CD14-positive monocyte (primary cell): ENCODE data around the gene FAM193A. TPM values are rescaled to one million over a fixed set of nuclear protein-coding genes. Genes with fewer than 3 reads are reported as not detected.
"Not testable (repeated sequence)": the region's sequence is repeated elsewhere in the genome, so short reads cannot be mapped to it uniquely, and the experiment has no call there.

Source experiments
- DNase-seq, 3 donors: peaks; one replicate each; pipeline ENCODE4 v3.0.0-alpha.2; 2011 to 2022
- H2AFZ ChIP-seq: 2 replicates; pipeline ENCODE4 v1.6.0; 2012; ENCODE audit warnings: mild to moderate bottlenecking, low read depth, low read length, inconsistent platforms; ENCODE audit not compliant: insufficient read depth, poor library complexity, severe bottlenecking
- H3K27ac ChIP-seq, 2 donors: 1 replicate in 1 of 2; 2 replicates in 1 of 2; pipeline ENCODE4 v1.5.1; 2012 to 2013; ENCODE audit warnings: low read length in 2 of 2, control low read depth in 1 of 2, inconsistent platforms in 1 of 2, low read depth in 1 of 2, mild to moderate bottlenecking in 1 of 2
- H3K27me3 ChIP-seq, 2 donors: one replicate each; pipeline versions ENCODE4 v1.6.0 to v1.6.1; 2011 to 2013; ENCODE audit warnings: low read length in 2 of 2; ENCODE audit not compliant: control insufficient read depth in 2 of 2, insufficient read depth in 2 of 2
- H3K36me3 ChIP-seq, 2 donors: replicated peaks in 1 of 2; 1 replicate in 1 of 2; 2 replicates in 1 of 2; pipeline versions ENCODE4 v1.5.1 to v1.6.1; 2012 to 2013; ENCODE audit warnings: low read length in 2 of 2, control low read depth in 1 of 2, inconsistent platforms in 1 of 2, mild to moderate bottlenecking in 1 of 2; ENCODE audit not compliant: insufficient read depth in 2 of 2, control insufficient read depth in 1 of 2
- H3K4me1 ChIP-seq, 2 donors: 1 replicate in 1 of 2; 2 replicates in 1 of 2; pipeline versions ENCODE4 v1.5.1 to v1.6.1; 2012 to 2013; ENCODE audit warnings: low read length in 2 of 2, control low read depth in 1 of 2, inconsistent platforms in 1 of 2, mild to moderate bottlenecking in 1 of 2, moderate library complexity in 1 of 2; ENCODE audit not compliant: insufficient read depth in 2 of 2, control insufficient read depth in 1 of 2
- H3K4me2 ChIP-seq: replicated peaks from 2 replicates; pipeline ENCODE3; 2012; ENCODE audit warnings: low read length, moderate library complexity, mild to moderate bottlenecking; ENCODE audit not compliant: poor library complexity, severe bottlenecking; ENCODE audit errors: extremely low read depth
- H3K4me3 ChIP-seq, 3 experiments: fragments of 200-600 bp in 1 of 3; sonication (generic) in 1 of 3; replicated peaks in 1 of 3; 1 replicate in 2 of 3; 2 replicates in 1 of 3; pipeline ENCODE4 v1.5.1; 2011 to 2013; ENCODE audit warnings: low read length in 3 of 3, mild to moderate bottlenecking in 3 of 3, control low read depth in 2 of 3, low read depth in 2 of 3, inconsistent platforms in 1 of 3, moderate library complexity in 1 of 3
- H3K79me2 ChIP-seq: 2 replicates; pipeline ENCODE4 v1.6.0; 2012; ENCODE audit warnings: mild to moderate bottlenecking, control low read depth, inconsistent platforms, low read length, moderate library complexity; ENCODE audit not compliant: insufficient read depth
- H3K9ac ChIP-seq: 2 replicates; pipeline ENCODE4 v1.6.0; 2017; ENCODE audit warnings: low read length, mild to moderate bottlenecking; ENCODE audit not compliant: insufficient read depth, poor library complexity, severe bottlenecking
- H3K9me3 ChIP-seq, 2 donors: replicated peaks in 1 of 2; 1 replicate in 1 of 2; 2 replicates in 1 of 2; pipeline versions ENCODE4 v1.5.1 to v1.6.1; 2012 to 2013; ENCODE audit warnings: low read length in 2 of 2, control low read depth in 1 of 2; ENCODE audit not compliant: control insufficient read depth in 1 of 2, insufficient read depth in 1 of 2
- H4K20me1 ChIP-seq: 2 replicates; pipeline ENCODE4 v1.6.0; 2012; ENCODE audit warnings: mild to moderate bottlenecking, low read length, control low read depth, moderate library complexity; ENCODE audit not compliant: insufficient read depth
- H3K27ac Mint-ChIP-seq, 7 donors: one replicate each; pipeline ENCODE4 v1.8.0; 2020; ENCODE audit warnings: mild to moderate bottlenecking in 7 of 7, mixed read lengths in 7 of 7, moderate library complexity in 6 of 7, inconsistent platforms in 2 of 7
- H3K27me3 Mint-ChIP-seq, 3 donors: one replicate each; pipeline ENCODE4 v1.8.0; 2021 to 2022; ENCODE audit warnings: low read depth in 3 of 3, mild to moderate bottlenecking in 3 of 3, mixed read lengths in 3 of 3, moderate library complexity in 3 of 3, inconsistent platforms in 1 of 3
- H3K36me3 Mint-ChIP-seq, 2 donors: one replicate each; pipeline ENCODE4 v1.8.0; 2020; ENCODE audit warnings: mixed read lengths in 2 of 2, inconsistent platforms in 1 of 2, mild to moderate bottlenecking in 1 of 2
- H3K4me1 Mint-ChIP-seq: one replicate; pipeline ENCODE4 v1.8.0; 2020; ENCODE audit warnings: mild to moderate bottlenecking, mixed read lengths
- H3K4me3 Mint-ChIP-seq, 2 donors: one replicate each; pipeline ENCODE4 v1.8.0; 2020; ENCODE audit warnings: mild to moderate bottlenecking in 2 of 2, mixed read lengths in 2 of 2, moderate library complexity in 1 of 2
- H3K9me3 Mint-ChIP-seq, 7 donors: one replicate each; pipeline ENCODE4 v1.8.0; 2020 to 2022; ENCODE audit warnings: mixed read lengths in 7 of 7, mild to moderate bottlenecking in 6 of 7, moderate library complexity in 6 of 7, inconsistent platforms in 2 of 7
- WGBS: methylation state at CpG from one replicate; pipeline ENCODE4 v1.1.5; 2013; ENCODE audit warnings: missing lambda C conversion rate; ENCODE audit not compliant: insufficient coverage; 5-methylcytosine and 5-hydroxymethylcytosine counted together
- intact Hi-C, 2 donors: fragments of 100-400 bp; cut with micrococcal nuclease; formaldehyde crosslinking; loops; one replicate each; pipeline versions ENCODE4 v1.15.0 to v1.15.1; 2023
- polyA plus RNA-seq, 3 donors: library from polyadenylated mRNA; depleted of rRNA in 1 of 3; unstranded in 2 of 3; stranded (reverse) in 1 of 3; fragments of 300-500 nt in 2 of 3; fragments of >200 nt in 1 of 3; fragmentation: Illumina TruSeq in 2 of 3; gene quantifications; 1 replicate in 2 of 3; 2 replicates in 1 of 3; pipeline ENCODE4 v1.2.3, GENCODE V29; 2012 to 2021
- TF ChIP-seq, protein P1 (sequence below): fragments of 200-600 bp; IDR thresholded peaks from one replicate; pipeline ENCODE4 v1.8.0; 2022; ENCODE audit warnings: antibody characterized with exemption, mild to moderate bottlenecking

Gene FAM193A
- polyA plus RNA-seq, 3 donors = 0.66 to 11.8 (median 0.82) TPM

DNA sequence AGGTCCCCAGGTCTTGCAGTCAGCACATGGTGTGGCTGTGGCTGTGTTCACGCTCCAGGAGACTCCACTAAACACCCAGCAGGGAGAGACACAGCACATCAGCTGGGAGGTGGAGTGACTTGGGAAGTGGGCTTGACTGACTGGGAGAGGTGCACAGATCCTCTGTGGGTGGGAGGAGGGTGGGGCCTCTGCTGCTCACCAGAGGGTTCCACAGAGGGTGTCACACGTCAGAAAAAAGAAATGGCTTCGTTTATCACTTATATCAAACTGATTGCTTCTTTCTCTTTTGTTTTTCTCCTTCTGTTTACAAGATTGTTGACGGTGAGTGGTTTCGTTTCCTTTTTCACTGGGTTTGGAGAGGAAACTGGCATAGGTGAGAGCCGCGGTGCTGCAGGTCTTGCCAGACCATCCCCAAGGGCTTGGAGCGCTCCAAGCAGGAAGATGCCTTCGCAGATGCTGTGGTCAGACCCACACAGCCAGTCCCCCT is 24.8 kb upstream of the FAM193A start:
- 100% methylated on average over 1 of the region's 9 CpGs for WGBS
- H3K9ac ChIP-seq = no peak overlapping the region
- no peak overlapping the region for H3K4me3 Mint-ChIP-seq
- peaks cover 61% of the 10 kb centered on the region for H4K20me1 ChIP-seq
- TF ChIP-seq, protein P1, sequence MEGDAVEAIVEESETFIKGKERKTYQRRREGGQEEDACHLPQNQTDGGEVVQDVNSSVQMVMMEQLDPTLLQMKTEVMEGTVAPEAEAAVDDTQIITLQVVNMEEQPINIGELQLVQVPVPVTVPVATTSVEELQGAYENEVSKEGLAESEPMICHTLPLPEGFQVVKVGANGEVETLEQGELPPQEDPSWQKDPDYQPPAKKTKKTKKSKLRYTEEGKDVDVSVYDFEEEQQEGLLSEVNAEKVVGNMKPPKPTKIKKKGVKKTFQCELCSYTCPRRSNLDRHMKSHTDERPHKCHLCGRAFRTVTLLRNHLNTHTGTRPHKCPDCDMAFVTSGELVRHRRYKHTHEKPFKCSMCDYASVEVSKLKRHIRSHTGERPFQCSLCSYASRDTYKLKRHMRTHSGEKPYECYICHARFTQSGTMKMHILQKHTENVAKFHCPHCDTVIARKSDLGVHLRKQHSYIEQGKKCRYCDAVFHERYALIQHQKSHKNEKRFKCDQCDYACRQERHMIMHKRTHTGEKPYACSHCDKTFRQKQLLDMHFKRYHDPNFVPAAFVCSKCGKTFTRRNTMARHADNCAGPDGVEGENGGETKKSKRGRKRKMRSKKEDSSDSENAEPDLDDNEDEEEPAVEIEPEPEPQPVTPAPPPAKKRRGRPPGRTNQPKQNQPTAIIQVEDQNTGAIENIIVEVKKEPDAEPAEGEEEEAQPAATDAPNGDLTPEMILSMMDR = no peak
- no peaks in the 10 kb centered on the region for H3K27me3 ChIP-seq
- H3K27me3 Mint-ChIP-seq = no peaks in the 10 kb centered on the region
- H3K4me2 ChIP-seq = no peak overlapping the region
- peak overlapping the region in 6 of 7 donors; percentile 20 to 69 (median 58) for H3K27ac Mint-ChIP-seq
- peak overlapping the region in 1 of 2 donors; percentile 36 for H3K27ac ChIP-seq
- H3K36me3 ChIP-seq = peaks cover 75 to 95% of the 10 kb centered on the region in 2 donors
- H3K4me1 ChIP-seq = no peaks in the 10 kb centered on the region
- intact Hi-C loops = no loop called here
- no peaks in the 10 kb centered on the region for H3K9me3 Mint-ChIP-seq
- H3K4me3 ChIP-seq = no peak overlapping the region
- peaks cover 29% of the 10 kb centered on the region for H3K79me2 ChIP-seq
- H3K9me3 ChIP-seq = no peaks in the 10 kb centered on the region
- peaks cover 75 to 85% of the 10 kb centered on the region in 2 donors for H3K36me3 Mint-ChIP-seq
- H3K4me1 Mint-ChIP-seq = no peaks in the 10 kb centered on the region
- DNase-seq = no peak
- H2AFZ ChIP-seq = no peak overlapping the region

DNA sequence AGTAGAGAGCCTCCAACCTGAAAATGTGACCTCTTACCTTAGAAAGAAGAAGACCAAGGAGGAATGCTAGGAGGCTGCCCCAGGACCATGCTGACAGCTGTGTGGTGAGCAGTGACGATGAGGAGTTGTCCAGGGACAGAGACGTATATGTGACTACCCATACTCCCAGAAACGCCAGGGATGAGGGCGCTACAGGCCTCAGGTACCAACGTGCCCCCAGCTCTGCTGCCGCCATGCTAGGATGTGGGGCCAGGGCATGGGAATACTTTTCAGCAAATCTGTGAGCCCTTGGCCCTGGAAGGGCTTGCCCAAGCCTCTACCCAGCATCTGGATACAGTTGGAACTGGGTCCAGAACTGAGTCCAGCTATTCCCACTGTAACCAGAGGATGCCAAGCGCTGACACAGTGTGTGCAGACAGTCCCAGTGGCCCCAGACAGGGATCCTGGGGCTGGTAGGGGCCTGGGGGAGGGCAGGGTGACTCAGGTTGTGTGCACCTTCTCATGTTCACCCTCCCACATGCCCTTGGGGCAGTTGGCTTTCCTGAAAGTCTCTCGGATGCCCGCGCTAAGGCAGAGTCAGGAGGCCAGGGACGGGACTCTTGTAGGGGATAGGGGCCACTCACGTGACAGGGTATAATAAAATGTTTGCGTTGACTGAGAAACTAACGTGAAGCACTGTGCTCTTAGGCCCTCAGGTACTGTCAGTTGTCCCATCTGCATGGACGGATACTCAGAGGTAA is 23.9 kb upstream of the FAM193A start:
- Histone ChIP-seq H3K79me2 (peaks cover 20% of the 10 kb centered on the region), H3K4me1 (no peaks in the 10 kb centered on the region), H3K4me3 (no peak overlapping the region), H2AFZ (no peak overlapping the region), H4K20me1 (peaks cover 55% of the 10 kb centered on the region), H3K27ac (peak overlapping the region in 1 of 2 donors; percentile 36), H3K27me3 (no peaks in the 10 kb centered on the region), H3K4me2 (no peak overlapping the region), H3K9me3 (no peaks in the 10 kb centered on the region), H3K9ac (no peak overlapping the region), H3K36me3 (peaks cover 70 to 87% of the 10 kb centered on the region in 2 donors)
- no peaks in the 10 kb centered on the region for H3K9me3 Mint-ChIP-seq
- no peaks in the 10 kb centered on the region for H3K27me3 Mint-ChIP-seq
- peak overlapping the region in 2 of 7 donors; percentile 20 to 35 for H3K27ac Mint-ChIP-seq
- DNase-seq = no peak
- H3K4me3 Mint-ChIP-seq = no peak overlapping the region
- peaks cover 67 to 79% of the 10 kb centered on the region in 2 donors for H3K36me3 Mint-ChIP-seq
- intact Hi-C loops = no loop called here
- WGBS = 100% methylated on average over 9 of the region's 15 CpGs
- TF ChIP-seq, protein P1 = no peak
- H3K4me1 Mint-ChIP-seq = no peaks in the 10 kb centered on the region

DNA sequence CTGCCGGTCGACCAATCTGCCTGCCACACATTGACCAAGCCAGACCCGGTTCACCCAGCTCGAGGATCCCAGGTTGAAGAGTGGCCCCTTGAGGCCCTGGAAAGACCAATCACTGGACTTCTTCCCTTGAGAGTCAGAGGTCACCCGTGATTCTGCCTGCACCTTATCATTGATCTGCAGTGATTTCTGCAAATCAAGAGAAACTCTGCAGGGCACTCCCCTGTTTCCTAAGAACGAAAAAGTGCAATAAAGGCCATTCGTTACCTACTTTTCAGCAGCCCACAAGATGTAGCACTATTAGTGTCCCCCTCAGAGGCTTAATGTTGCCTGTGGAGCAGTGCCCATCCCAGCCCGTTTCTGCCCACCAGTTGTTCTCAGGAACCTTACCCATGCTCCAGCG is 22.3 kb upstream of the FAM193A start:
- H3K27me3 Mint-ChIP-seq, H3K9me3 Mint-ChIP-seq, H3K27me3 ChIP-seq, H3K9me3 ChIP-seq, H3K27ac ChIP-seq, intact Hi-C loops, H2AFZ ChIP-seq, H3K4me1 Mint-ChIP-seq, DNase-seq, H3K4me3 ChIP-seq, H3K9ac ChIP-seq, H3K4me1 ChIP-seq, H3K4me2 ChIP-seq, H3K4me3 Mint-ChIP-seq: not testable (repeated sequence)
- WGBS = 98% methylated on average over 6 of the region's 9 CpGs
- Histone ChIP-seq H3K79me2 (peaks cover 12% of the 10 kb centered on the region), H4K20me1 (peaks cover 43% of the 10 kb centered on the region), H3K36me3 (peaks cover 65 to 80% of the 10 kb centered on the region in 2 donors)
- Mint-ChIP-seq H3K27ac (peak overlapping the region in 1 of 7 donors; percentile 49), H3K36me3 (peaks cover 60 to 72% of the 10 kb centered on the region in 2 donors)
